Esophagus squamous epithelium (tissue), 5 donors: ENCODE results near the gene CCNJ. TPM values are rescaled to one million over a fixed set of nuclear protein-coding genes. Genes with fewer than 3 reads are reported as not detected.

Experiments
- DNase-seq: peaks from one replicate; lab custom pipeline; 2025; lab: John Stamatoyannopoulos, UW
- H3K27ac ChIP-seq, 4 donors: fragments of 200-600 bp; sonication (generic); one replicate each; pipeline ENCODE4 v1.5.1; 2016 to 2019; ENCODE audit warnings: mild to moderate bottlenecking in 1 of 4
- H3K27me3 ChIP-seq, 4 donors: fragments of 200-600 bp; sonication (generic); 1 replicate in 3 of 4; 2 replicates in 1 of 4; pipeline versions ENCODE4 v1.5.1 to v1.6.0; 2017 to 2021; ENCODE audit warnings: antibody characterized with exemption in 1 of 4
- H3K36me3 ChIP-seq, 3 donors: fragments of 200-600 bp; sonication (generic); one replicate each; pipeline ENCODE4 v1.5.1; 2016 to 2019
- H3K4me1 ChIP-seq, 3 donors: fragments of 200-600 bp; sonication (generic); one replicate each; pipeline ENCODE4 v1.5.1; 2017 to 2019
- H3K4me3 ChIP-seq, 4 donors: fragments of 200-600 bp; sonication (generic); 1 replicate in 3 of 4; 2 replicates in 1 of 4; pipeline ENCODE4 v1.5.1; 2016 to 2019; ENCODE audit warnings: mild to moderate bottlenecking in 2 of 4, moderate library complexity in 1 of 4
- H3K9me3 ChIP-seq, 3 donors: fragments of 200-600 bp; sonication (generic); one replicate each; pipeline ENCODE4 v1.5.1; 2016 to 2019
- POLR2A ChIP-seq, 4 donors: fragments of 450-650 bp; IDR thresholded peaks; one replicate each; pipeline ENCODE4 v1.6.1; 2017; ENCODE audit warnings: antibody characterized with exemption in 4 of 4, mild to moderate bottlenecking in 4 of 4, moderate library complexity in 3 of 4
- WGBS, 2 donors: methylation state at CpG; one replicate each; pipeline ENCODE4 v1.1.5; 2018; 5-methylcytosine and 5-hydroxymethylcytosine counted together
- intact Hi-C: fragments of 100-400 bp; cut with DNase I; formaldehyde crosslinking; loops from one replicate; pipeline ENCODE4 v1.15.0; 2022
- small RNA-seq, 4 donors: library from RNA; depleted of rRNA; stranded (forward); fragments of <200 nt; gene quantifications; one replicate each; pipeline ENCODE3, GENCODE V24; 2016
- total RNA-seq, 4 donors: library from RNA; depleted of rRNA; stranded (reverse); fragments of >200 nt; gene quantifications; one replicate each; pipeline ENCODE4 v1.1.0, GENCODE V29; 2016
- TF ChIP-seq, protein P1 (sequence below), 6 experiments: fragments of 450-650 bp in 4 of 6; fragments of 200-600 bp in 2 of 6; sonication (generic) in 2 of 6; IDR thresholded peaks; one replicate each; pipeline ENCODE4 v1.5.1; 2016 to 2019; ENCODE audit warnings: antibody characterized with exemption in 6 of 6, mild to moderate bottlenecking in 4 of 6, moderate library complexity in 4 of 6
- donor health status: DM: yes; HTN: yes; CAD: no.

Gene CCNJ
- total RNA-seq, 4 donors from 2014 or later, result 1.5 to 4.2 (median 2.8) TPM

DNA sequence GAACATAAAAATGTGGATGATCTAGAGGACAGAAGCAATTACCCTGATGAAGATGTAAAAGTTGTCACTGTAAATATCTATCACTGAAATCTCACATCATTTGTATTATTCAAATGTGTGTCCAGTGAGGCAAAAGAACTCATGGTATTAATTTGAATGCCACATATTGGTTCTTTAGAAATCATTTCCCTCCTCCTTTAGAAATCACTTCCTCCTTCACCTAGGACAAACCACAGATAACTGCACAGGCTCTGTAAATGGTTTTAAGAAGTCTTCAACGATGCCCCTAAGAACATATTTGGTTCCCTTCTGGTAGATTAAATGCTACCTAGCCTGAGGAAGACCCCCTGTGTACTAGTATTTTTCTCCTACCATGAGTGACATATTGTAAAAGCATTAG, 53.6 kb downstream of the CCNJ start:
- no peak overlapping the region for H3K4me3 ChIP-seq
- intact Hi-C loops, result no loop called here
- H3K27ac ChIP-seq, result no peak overlapping the region
- TF ChIP-seq POLR2A (IDR thresholded peaks at IDR 0.05), result no peak
- TF ChIP-seq, protein P1, sequence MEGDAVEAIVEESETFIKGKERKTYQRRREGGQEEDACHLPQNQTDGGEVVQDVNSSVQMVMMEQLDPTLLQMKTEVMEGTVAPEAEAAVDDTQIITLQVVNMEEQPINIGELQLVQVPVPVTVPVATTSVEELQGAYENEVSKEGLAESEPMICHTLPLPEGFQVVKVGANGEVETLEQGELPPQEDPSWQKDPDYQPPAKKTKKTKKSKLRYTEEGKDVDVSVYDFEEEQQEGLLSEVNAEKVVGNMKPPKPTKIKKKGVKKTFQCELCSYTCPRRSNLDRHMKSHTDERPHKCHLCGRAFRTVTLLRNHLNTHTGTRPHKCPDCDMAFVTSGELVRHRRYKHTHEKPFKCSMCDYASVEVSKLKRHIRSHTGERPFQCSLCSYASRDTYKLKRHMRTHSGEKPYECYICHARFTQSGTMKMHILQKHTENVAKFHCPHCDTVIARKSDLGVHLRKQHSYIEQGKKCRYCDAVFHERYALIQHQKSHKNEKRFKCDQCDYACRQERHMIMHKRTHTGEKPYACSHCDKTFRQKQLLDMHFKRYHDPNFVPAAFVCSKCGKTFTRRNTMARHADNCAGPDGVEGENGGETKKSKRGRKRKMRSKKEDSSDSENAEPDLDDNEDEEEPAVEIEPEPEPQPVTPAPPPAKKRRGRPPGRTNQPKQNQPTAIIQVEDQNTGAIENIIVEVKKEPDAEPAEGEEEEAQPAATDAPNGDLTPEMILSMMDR (IDR thresholded peaks at IDR 0.05), result no peak
- H3K4me1 ChIP-seq, result no peaks in the 10 kb centered on the region
- 39 to 77% methylated on average over 1 of the region's 1 CpG for WGBS, 2 donors
- H3K9me3 ChIP-seq, result peaks cover 0 to 4% (median 0%) of the 10 kb centered on the region in 3 donors
- peaks cover 0 to 99% (median 5%) of the 10 kb centered on the region in 4 donors for H3K27me3 ChIP-seq
- no peak for DNase-seq
- H3K36me3 ChIP-seq, result no peaks in the 10 kb centered on the region

DNA sequence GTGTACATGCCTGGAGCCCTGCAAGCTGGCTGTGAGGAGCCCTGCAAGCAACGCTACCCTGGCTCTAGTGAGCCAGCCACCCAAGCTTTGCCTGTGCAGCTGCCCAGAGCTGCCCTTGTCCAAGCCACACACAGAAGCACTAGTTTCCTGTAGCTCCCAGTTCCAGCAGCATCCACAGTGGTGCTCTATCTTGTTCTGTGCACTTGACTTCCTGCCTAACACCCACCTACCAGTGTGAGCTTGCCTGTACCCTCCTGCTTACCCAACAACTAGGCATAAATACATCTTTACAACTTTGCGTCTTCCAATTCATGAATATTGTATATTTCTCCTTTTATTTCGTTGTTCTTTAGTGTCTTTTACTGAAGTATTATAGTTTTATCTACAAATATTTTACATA, 54.5 kb downstream of the CCNJ start:
- H3K9me3 ChIP-seq, result peaks cover 0 to 4% (median 0%) of the 10 kb centered on the region in 3 donors
- TF ChIP-seq, protein P1 (IDR thresholded peaks at IDR 0.05), result no peak
- TF ChIP-seq POLR2A (IDR thresholded peaks at IDR 0.05), result no peak
- H3K27me3 ChIP-seq, result peaks cover 0 to 99% (median 5%) of the 10 kb centered on the region in 4 donors
- no peak overlapping the region for H3K4me3 ChIP-seq
- DNase-seq, result no peak
- WGBS, 2 donors, result 79 to 84% methylated on average over 3 of the region's 3 CpGs
- H3K36me3 ChIP-seq, result no peaks in the 10 kb centered on the region
- no peak overlapping the region for H3K27ac ChIP-seq
- intact Hi-C loops, result no loop called here
- no peaks in the 10 kb centered on the region for H3K4me1 ChIP-seq

DNA sequence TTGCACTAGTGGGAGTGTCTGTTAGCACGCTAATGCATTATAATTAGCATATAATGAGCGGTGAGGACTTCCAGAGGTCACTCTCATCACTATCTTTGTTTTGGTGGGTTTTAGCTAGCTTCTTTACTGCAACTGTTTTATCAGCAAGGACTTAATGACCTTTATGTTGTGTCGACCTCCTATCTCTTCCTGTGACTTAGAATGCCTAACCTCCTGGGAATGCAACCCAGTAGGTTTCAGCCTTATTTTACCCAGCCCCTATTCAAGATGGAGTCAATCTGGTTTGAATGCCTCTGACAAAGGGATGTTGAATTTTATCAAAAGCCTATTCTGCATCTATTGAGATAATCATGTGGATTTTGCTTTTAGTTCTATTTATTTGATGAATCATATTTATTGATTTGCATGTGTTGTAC, 64.2 kb downstream of the CCNJ start:
- intact Hi-C loops, result no loop called here
- Histone ChIP-seq H3K4me1 (no peaks in the 10 kb centered on the region), H3K27me3 (peaks cover 0 to 96% (median 7%) of the 10 kb centered on the region in 4 donors), H3K36me3 (no peaks in the 10 kb centered on the region), H3K9me3 (peaks cover 0 to 6% (median 0%) of the 10 kb centered on the region in 3 donors), H3K27ac (no peak overlapping the region), H3K4me3 (no peak overlapping the region)
- TF ChIP-seq, protein P1 (IDR thresholded peaks at IDR 0.05), result no peak
- TF ChIP-seq POLR2A (IDR thresholded peaks at IDR 0.05), result no peak
- no peak for DNase-seq
- WGBS, 2 donors, result 41 to 45% methylated on average over 3 of the region's 3 CpGs

Small RNA genes within 50 kb of the gene (small RNA-seq; reads per million reads assigned to genes)
- gene MIR3157, result 0 to 0.53 (median 0.14) reads per million in 4 donors

Other genes starting within 250 kb of the CCNJ start
- gene CC2D2B, start 135.6 kb upstream of the CCNJ start, total RNA-seq, result 1 to 10 TPM in 1 of 4 donors, under 1 TPM in 2, not detected in 1; 0.15 to 2.5 (median 0.22) TPM
- gene ZNF518A, start 86.7 kb downstream of the CCNJ start, total RNA-seq, result 10 to 100 TPM in 2 of 4 donors, 1 to 10 TPM in 2; 8.3 to 16.4 (median 12.1) TPM
- 10 to 100 TPM; 28.2 to 50.5 (median 35.9) TPM for gene BLNK, start 228.0 kb downstream of the CCNJ start, total RNA-seq